ENCODE measurements around the gene LRCH4.

DNA sequence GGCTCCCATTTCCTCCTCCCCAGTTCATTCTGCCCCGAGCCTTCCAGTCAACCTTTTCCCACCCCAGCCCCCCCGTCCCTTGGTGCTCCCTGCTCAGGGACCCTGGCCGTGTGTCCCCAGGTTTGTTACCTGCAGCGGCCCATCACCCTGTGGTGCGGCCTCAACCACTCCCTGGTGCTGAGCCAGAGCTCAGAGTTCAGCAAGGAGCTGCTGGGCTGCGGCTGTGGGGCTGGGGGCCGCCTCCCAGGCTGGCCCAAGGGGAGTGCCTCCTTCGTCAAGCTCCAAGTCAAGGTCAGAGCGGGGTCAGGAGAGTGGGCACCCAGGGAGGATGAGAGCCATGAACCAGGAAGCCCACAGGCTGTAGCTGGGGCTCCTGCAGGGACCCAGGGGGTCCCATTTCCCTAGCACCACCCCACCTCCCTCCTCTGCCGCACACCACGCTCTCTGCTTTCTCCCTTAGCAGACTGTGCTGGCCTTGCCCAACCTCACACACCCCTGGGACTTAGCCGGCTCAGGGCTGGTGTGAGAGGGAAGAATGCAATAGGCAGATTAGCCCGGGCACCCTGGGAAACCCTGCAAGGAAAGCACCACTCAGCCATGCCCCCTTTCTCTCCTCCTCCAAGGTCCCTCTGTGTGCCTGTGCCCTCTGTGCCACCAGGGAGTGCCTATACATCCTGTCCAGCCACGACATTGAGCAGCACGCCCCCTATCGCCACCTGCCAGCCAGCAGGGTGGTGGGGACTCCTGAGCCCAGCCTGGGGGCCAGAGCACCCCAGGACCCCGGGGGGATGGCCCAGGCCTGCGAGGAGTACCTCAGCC is 14.2 kb upstream of the LRCH4 start:
- TF ChIP-seq, protein P1, sequence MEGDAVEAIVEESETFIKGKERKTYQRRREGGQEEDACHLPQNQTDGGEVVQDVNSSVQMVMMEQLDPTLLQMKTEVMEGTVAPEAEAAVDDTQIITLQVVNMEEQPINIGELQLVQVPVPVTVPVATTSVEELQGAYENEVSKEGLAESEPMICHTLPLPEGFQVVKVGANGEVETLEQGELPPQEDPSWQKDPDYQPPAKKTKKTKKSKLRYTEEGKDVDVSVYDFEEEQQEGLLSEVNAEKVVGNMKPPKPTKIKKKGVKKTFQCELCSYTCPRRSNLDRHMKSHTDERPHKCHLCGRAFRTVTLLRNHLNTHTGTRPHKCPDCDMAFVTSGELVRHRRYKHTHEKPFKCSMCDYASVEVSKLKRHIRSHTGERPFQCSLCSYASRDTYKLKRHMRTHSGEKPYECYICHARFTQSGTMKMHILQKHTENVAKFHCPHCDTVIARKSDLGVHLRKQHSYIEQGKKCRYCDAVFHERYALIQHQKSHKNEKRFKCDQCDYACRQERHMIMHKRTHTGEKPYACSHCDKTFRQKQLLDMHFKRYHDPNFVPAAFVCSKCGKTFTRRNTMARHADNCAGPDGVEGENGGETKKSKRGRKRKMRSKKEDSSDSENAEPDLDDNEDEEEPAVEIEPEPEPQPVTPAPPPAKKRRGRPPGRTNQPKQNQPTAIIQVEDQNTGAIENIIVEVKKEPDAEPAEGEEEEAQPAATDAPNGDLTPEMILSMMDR (IDR thresholded peaks at IDR 0.05; ENCODE audit: borderline replicate concordance, extremely low read depth, low read length, poor library complexity, severe bottlenecking) = no peak
- TF ChIP-seq EZH2 (IDR thresholded peaks at IDR 0.05; ENCODE audit: borderline replicate concordance, low read depth, low read length, severe bottlenecking) = no peak
